Gastrocnemius medialis (tissue), 4 donors: ENCODE measurements around the gene KLHDC4. TPM values are rescaled to one million over a fixed set of nuclear protein-coding genes. Genes with fewer than 3 reads are reported as not detected.
"Not testable (repeated sequence)": the region's sequence is repeated elsewhere in the genome, so short reads cannot be mapped to it uniquely, and the experiment has no call there.

Source experiments
- ATAC-seq, 2 donors: fragments of 150-250 bp; one replicate each; pipeline ENCODE4 v1.9.1; 2016
- DNase-seq, 2 donors: peaks; one replicate each; pipeline ENCODE4 v3.0.0-alpha.2; 2019
- H3K27ac ChIP-seq, 4 donors: fragments of 200-600 bp; sonication (generic); 1 replicate in 1 of 4; 2 replicates in 3 of 4; pipeline ENCODE4 v1.5.1; 2016 to 2018; ENCODE audit warnings: mild to moderate bottlenecking in 2 of 4, moderate library complexity in 1 of 4
- H3K27me3 ChIP-seq, 3 donors: fragments of 200-600 bp; sonication (generic) in 2 of 3; 1 replicate in 1 of 3; 2 replicates in 2 of 3; pipeline versions ENCODE4 v1.5.1 to v1.6.0; 2016 to 2019; ENCODE audit warnings: mild to moderate bottlenecking in 1 of 3, moderate library complexity in 1 of 3
- H3K36me3 ChIP-seq, 2 donors: fragments of 200-600 bp; sonication (generic) in 1 of 2; one replicate each; pipeline ENCODE4 v1.5.1; 2017 to 2018
- H3K4me1 ChIP-seq, 2 donors: fragments of 200-600 bp; sonication (generic) in 1 of 2; one replicate each; pipeline ENCODE4 v1.5.1; 2016 to 2017; ENCODE audit warnings: mild to moderate bottlenecking in 2 of 2
- H3K4me3 ChIP-seq, 4 donors: fragments of 200-600 bp; sonication (generic) in 3 of 4; 1 replicate in 1 of 4; 2 replicates in 3 of 4; pipeline ENCODE4 v1.5.1; 2016 to 2019; ENCODE audit warnings: mild to moderate bottlenecking in 2 of 4
- H3K9me3 ChIP-seq, 3 donors: fragments of 200-600 bp; sonication (generic) in 2 of 3; 1 replicate in 1 of 3; 2 replicates in 2 of 3; pipeline ENCODE4 v1.5.1; 2016 to 2019
- POLR2A ChIP-seq, 2 donors: fragments of 450-650 bp; IDR thresholded peaks; one replicate each; pipeline ENCODE4 v1.6.1; 2017; ENCODE audit warnings: antibody characterized with exemption in 2 of 2, mild to moderate bottlenecking in 2 of 2, moderate library complexity in 2 of 2
- in situ Hi-C, 4 donors: fragments of 200-750 bp; cut with MboI; loops; one replicate each; pipeline versions ENCODE4 v1.15.0 to v1.8.0; 2017; ENCODE audit warnings: low sequenced_read_pairs in 4 of 4
- intact Hi-C: fragments of 100-400 bp; cut with DNase I; formaldehyde crosslinking; loops from one replicate; pipeline ENCODE4 v1.15.1; 2023; ENCODE audit warnings: low total_unique reads
- total RNA-seq, 4 donors: library from RNA; depleted of rRNA; stranded (reverse); fragments of >200 nt; gene quantifications; one replicate each; pipeline versions ENCODE4 v1.1.0 to v1.2.3, GENCODE V29; 2016
- TF ChIP-seq, protein P1 (sequence below), 5 experiments: fragments of 450-650 bp in 3 of 5; fragments of 200-600 bp in 2 of 5; sonication (generic) in 2 of 5; IDR thresholded peaks in 4 of 5; conservative IDR thresholded peaks in 1 of 5; 1 replicate in 4 of 5; 2 replicates in 1 of 5; pipeline ENCODE4 v1.5.1; 2016 to 2019; ENCODE audit warnings: antibody characterized with exemption in 5 of 5, mild to moderate bottlenecking in 3 of 5, moderate library complexity in 3 of 5

Gene KLHDC4
- total RNA-seq = 10 to 100 TPM in 2 of 4 donors, 1 to 10 TPM in 2; 8.2 to 12.7 (median 10.4) TPM

DNA sequence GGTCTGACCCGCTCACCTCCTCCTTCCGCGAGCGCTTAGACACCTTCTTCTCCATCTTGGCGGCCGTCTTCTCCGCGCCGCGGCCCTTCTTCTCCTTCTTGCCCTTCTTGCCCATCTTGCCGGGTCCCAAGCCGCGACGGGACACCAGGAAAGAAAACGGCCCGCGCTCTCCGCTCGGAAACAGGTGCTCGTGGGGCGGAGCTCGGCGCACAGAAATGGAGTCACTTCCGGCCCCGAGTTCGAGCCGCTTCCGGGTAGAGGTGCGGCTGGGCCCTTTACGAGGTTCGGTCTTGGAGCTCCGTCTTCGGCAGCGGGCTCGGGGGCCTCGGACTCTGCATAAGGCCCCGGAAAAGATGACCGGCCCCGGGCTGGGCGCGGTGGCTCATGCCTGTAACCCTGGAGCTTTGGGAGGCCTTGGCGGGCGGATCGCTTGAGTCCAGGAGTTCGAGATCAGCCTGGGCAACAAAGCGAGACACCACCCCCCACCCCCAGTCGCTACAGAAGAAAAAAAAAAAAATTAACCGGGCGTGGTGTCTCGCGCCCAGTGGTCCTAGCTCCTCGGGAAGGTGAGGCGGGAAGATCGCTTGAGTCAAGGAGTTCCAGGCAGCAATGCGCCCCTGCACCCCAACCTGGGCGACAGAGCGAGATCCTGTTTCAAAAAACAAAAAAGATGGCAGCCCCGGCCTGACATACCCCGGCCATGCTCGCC lies at the start of gene KLHDC4:
TSS of gene KLHDC4 (minus strand) at position 211 of the 709 bp plus-strand sequence. CDS start at position 115, 96 bp downstream.
- intact Hi-C loops = loop anchor here (1.0 to 5.0 kb wide), 3 partner anchors 186 to 804 kb away; partner anchors contain the start of genes BANP and ZC3H18
- peak within 1 kb of the TSS; percentile 86 to 98 (median 94) for H3K4me3 ChIP-seq
- H3K27ac ChIP-seq = peak within 1 kb of the TSS; percentile 88 to 95 (median 90)
- peak; percentile 68 to 85 for TF ChIP-seq POLR2A (IDR thresholded peaks at IDR 0.05)
- TF ChIP-seq, protein P1, sequence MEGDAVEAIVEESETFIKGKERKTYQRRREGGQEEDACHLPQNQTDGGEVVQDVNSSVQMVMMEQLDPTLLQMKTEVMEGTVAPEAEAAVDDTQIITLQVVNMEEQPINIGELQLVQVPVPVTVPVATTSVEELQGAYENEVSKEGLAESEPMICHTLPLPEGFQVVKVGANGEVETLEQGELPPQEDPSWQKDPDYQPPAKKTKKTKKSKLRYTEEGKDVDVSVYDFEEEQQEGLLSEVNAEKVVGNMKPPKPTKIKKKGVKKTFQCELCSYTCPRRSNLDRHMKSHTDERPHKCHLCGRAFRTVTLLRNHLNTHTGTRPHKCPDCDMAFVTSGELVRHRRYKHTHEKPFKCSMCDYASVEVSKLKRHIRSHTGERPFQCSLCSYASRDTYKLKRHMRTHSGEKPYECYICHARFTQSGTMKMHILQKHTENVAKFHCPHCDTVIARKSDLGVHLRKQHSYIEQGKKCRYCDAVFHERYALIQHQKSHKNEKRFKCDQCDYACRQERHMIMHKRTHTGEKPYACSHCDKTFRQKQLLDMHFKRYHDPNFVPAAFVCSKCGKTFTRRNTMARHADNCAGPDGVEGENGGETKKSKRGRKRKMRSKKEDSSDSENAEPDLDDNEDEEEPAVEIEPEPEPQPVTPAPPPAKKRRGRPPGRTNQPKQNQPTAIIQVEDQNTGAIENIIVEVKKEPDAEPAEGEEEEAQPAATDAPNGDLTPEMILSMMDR (IDR thresholded peaks at IDR 0.05 in 4 of 5, conservative IDR thresholded peaks at IDR 0.05 in 1 of 5) = no peak
- H3K27me3 ChIP-seq = no peaks in the 10 kb centered on the region
- in situ Hi-C loops = loop anchor here in 2 of 4 donors (25.0 kb wide), 2 partner anchors 379 to 796 kb away; partner anchors contain the start of genes FBXO31 (in 1 of the 2), MAP1LC3B (in 1 of the 2) and ZC3H18 (in 1 of the 2)
- peak; percentile 95 for ATAC-seq
- peaks cover 5 to 8% of the 10 kb centered on the region in 2 donors for H3K4me1 ChIP-seq
- peaks cover 0 to 32% of the 10 kb centered on the region in 2 donors for H3K36me3 ChIP-seq
- DNase-seq = peak; percentile 83 to 86
- H3K9me3 ChIP-seq = no peaks in the 10 kb centered on the region

DNA sequence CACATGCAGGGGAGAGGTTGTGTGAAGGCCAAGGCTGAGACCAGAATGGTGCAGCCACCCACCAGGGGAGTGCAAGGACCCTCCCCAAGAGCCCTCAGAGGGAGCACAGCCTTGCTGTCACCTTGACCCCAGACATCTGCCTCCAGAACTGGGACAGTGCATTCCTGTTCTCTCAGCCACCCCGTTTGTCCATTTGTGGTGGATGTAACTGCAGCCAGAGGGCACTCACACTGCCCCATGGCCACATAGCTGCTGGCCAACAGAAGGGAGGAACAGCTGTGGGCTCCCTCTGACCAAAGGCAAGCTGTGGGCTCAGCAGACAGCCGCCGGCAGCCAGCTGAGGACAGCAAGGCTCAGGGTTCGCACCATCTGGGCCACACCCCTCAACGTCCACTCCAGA lies 49.8 kb upstream of the KLHDC4 start:
- DNase-seq (peak in 1 of 2 donors; percentile 40), ATAC-seq (peak; percentile 75 to 88)
- Histone ChIP-seq H3K27me3 (no peaks in the 10 kb centered on the region), H3K9me3 (no peaks in the 10 kb centered on the region), H3K27ac (peak overlapping the region in 1 of 4 donors; percentile 13), H3K36me3 (no peaks in the 10 kb centered on the region), H3K4me3 (no peak overlapping the region), H3K4me1 (no peaks in the 10 kb centered on the region)
- in situ Hi-C loops (no loop called here), intact Hi-C loops (loop anchor here (1.0 to 5.0 kb wide), 2 partner anchors 38 to 56 kb away; no protein-coding TSS in a partner anchor)
- TF ChIP-seq, protein P1 (IDR thresholded peaks at IDR 0.05 in 4 of 5, conservative IDR thresholded peaks at IDR 0.05 in 1 of 5) = peak in 2 of 5 experiments; percentile 32 to 55
- no peak for TF ChIP-seq POLR2A (IDR thresholded peaks at IDR 0.05)

DNA sequence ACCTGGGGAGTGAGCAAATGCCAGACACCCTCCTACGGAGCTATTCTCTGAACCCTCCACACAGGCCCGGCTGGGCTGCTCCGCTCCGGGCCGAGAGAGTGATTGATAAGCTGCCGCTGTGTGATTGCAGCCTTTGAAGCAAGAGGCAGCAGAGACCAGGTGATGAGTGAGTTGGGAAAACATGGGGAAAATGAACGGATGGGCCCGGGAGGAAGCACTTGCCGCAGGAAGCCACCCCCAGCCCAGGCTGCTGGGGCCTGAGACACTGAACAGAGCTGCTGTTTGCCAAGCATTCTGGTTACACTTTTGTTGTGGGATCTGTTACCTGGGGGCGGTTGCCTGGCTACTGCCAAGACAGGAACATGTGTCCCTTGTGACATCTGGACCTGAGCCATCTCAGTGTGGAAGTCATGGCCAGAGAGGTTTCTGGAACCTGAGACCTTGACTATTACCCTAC lies 46.4 kb upstream of the KLHDC4 start:
- no peak for TF ChIP-seq POLR2A (IDR thresholded peaks at IDR 0.05)
- intact Hi-C loops = no loop called here
- DNase-seq (no peak), ATAC-seq (no peak)
- Histone ChIP-seq H3K27me3 (no peaks in the 10 kb centered on the region), H3K27ac (no peak overlapping the region), H3K4me3 (no peak overlapping the region), H3K36me3 (no peaks in the 10 kb centered on the region), H3K4me1 (no peaks in the 10 kb centered on the region), H3K9me3 (no peaks in the 10 kb centered on the region)
- in situ Hi-C loops = no loop called here

DNA sequence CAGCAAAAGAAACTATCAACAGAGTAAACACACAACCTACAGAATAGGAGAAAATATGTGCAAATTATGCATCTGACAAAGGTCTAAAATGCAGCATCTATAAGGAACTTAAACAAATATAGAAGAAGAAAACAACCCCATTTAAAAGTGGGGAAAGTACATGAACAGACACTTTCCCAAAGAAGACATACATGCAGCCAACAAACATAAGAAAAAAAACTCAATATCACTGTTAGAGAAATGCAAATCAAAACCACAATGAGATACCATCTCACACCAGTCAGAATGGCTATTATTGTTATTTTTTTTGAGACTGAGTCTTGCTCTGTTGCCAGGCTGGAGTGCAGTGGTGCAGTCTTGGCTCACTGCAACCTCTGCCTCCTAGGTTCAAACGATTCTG lies 45.7 kb upstream of the KLHDC4 start:
- in situ Hi-C loops, H3K27me3 ChIP-seq, H3K4me3 ChIP-seq, DNase-seq, H3K4me1 ChIP-seq, ATAC-seq, H3K36me3 ChIP-seq, intact Hi-C loops, H3K9me3 ChIP-seq, H3K27ac ChIP-seq: not testable (repeated sequence)

DNA sequence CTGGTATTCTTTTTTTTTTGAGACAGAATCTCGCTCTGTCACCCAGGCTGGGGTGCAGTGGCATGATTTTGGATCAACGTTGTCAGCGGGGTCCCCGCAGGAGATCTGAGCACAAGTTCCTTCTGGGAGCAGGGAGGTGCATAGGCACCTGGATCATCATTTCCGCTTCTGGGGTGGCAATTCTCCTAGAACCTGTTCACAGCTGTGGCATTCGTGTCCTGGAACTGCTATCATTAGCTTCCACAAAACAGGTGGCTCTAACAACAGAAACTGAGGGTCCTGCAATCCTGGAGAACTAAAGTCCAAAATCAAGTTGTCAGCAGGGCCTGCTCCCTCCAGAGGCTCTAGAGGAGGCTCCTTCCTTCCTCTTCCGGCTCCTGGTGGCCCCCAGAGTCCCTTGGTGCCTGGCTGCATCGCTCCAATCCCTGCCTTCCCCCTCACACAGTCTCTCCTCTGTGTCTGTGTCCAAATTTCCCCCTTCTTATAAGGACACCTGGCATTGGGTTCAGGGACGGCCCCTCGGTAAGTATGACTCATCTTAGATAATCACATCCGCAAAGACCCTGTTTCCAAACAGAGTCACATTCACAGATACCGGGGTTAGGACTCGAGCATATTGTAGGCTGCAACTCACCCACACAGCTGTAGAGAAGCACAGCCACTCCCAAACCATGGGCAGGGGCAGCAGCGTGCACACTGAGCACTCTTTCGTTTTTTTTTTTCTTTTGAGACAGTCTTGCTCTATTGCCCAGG lies 43.5 kb upstream of the KLHDC4 start:
- TF ChIP-seq POLR2A (IDR thresholded peaks at IDR 0.05) = no peak
- TF ChIP-seq, protein P1 (IDR thresholded peaks at IDR 0.05 in 4 of 5, conservative IDR thresholded peaks at IDR 0.05 in 1 of 5) = no peak
- Histone ChIP-seq H3K4me3 (no peak overlapping the region), H3K4me1 (no peaks in the 10 kb centered on the region), H3K9me3 (no peaks in the 10 kb centered on the region), H3K27ac (no peak overlapping the region), H3K27me3 (peaks cover 0 to 5% (median 4%) of the 10 kb centered on the region in 3 donors), H3K36me3 (no peaks in the 10 kb centered on the region)
- ATAC-seq (no peak), DNase-seq (no peak)
- in situ Hi-C loops = no loop called here
- intact Hi-C loops = no loop called here
